Gastrocnemius medialis (tissue), 4 donors: ENCODE results near the gene XYLT1.

Experiments used
- POLR2A ChIP-seq, 2 donors: fragments of 450-650 bp; IDR thresholded peaks; one replicate each; pipeline ENCODE4 v1.6.1; 2017; ENCODE audit warnings: antibody characterized with exemption in 2 of 2, mild to moderate bottlenecking in 2 of 2, moderate library complexity in 2 of 2
- TF ChIP-seq, protein P1 (sequence below), 5 experiments: fragments of 450-650 bp in 3 of 5; fragments of 200-600 bp in 2 of 5; sonication (generic) in 2 of 5; IDR thresholded peaks in 4 of 5; conservative IDR thresholded peaks in 1 of 5; 1 replicate in 4 of 5; 2 replicates in 1 of 5; pipeline ENCODE4 v1.5.1; 2016 to 2019; ENCODE audit warnings: antibody characterized with exemption in 5 of 5, mild to moderate bottlenecking in 3 of 5, moderate library complexity in 3 of 5

DNA sequence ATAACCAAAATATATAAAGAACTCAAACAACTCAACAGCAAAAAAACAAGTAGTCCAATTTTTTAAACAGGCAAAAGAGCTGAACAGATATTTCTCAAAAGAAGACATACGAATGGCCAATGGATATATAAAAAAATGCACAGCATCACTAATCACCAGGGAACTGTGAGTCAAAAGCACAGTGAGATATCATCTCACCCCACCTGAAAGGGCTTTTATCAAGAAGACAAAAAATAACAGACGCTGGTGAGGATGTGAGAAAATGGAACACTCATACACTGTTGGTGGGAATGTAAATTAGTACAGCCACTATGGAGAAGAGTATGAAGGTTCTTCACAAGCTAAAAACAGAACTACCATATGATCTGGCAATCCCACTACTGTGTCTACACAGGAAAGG is 7.4 kb downstream of the XYLT1 start:
- TF ChIP-seq, protein P1, sequence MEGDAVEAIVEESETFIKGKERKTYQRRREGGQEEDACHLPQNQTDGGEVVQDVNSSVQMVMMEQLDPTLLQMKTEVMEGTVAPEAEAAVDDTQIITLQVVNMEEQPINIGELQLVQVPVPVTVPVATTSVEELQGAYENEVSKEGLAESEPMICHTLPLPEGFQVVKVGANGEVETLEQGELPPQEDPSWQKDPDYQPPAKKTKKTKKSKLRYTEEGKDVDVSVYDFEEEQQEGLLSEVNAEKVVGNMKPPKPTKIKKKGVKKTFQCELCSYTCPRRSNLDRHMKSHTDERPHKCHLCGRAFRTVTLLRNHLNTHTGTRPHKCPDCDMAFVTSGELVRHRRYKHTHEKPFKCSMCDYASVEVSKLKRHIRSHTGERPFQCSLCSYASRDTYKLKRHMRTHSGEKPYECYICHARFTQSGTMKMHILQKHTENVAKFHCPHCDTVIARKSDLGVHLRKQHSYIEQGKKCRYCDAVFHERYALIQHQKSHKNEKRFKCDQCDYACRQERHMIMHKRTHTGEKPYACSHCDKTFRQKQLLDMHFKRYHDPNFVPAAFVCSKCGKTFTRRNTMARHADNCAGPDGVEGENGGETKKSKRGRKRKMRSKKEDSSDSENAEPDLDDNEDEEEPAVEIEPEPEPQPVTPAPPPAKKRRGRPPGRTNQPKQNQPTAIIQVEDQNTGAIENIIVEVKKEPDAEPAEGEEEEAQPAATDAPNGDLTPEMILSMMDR (IDR thresholded peaks at IDR 0.05 in 4 of 5, conservative IDR thresholded peaks at IDR 0.05 in 1 of 5): no peak
- no peak for TF ChIP-seq POLR2A (IDR thresholded peaks at IDR 0.05)
